Suprapubic skin (tissue), 4 donors: Measurements from ENCODE around the gene SLC7A10.

Source experiments
- POLR2A ChIP-seq, 2 donors: fragments of 450-650 bp; IDR thresholded peaks; one replicate each; pipeline ENCODE4 v1.6.1; 2017; ENCODE audit warnings: antibody characterized with exemption in 2 of 2, mild to moderate bottlenecking in 2 of 2, moderate library complexity in 2 of 2
- POLR2AphosphoS5 ChIP-seq, 3 donors: sonication (generic); formaldehyde crosslinking; IDR thresholded peaks; one replicate each; pipeline ENCODE4 v1.6.1; 2017; ENCODE audit warnings: antibody characterized with exemption in 3 of 3

GRCh38 chr19:33261511-33262189 lies 36.0 kb upstream of the SLC7A10 start:
- TF ChIP-seq POLR2AphosphoS5 (IDR thresholded peaks at IDR 0.05) (no peak), POLR2A (IDR thresholded peaks at IDR 0.05) (no peak)
